HG02981 (cell line): Measurements from ENCODE around the gene MIPOL1.
"Not testable (repeated sequence)": the region's sequence is repeated elsewhere in the genome, so short reads cannot be mapped to it uniquely, and the experiment has no call there.

Experiments
- ATAC-seq: cut with Tn5 transposase; IDR thresholded peaks from one replicate; pipeline ENCODE4 v1.9.1; 2021; ENCODE audit warnings: mild to moderate bottlenecking, moderate library complexity; ENCODE audit not compliant: unreplicated experiment

MIPOL1 gene

DNA sequence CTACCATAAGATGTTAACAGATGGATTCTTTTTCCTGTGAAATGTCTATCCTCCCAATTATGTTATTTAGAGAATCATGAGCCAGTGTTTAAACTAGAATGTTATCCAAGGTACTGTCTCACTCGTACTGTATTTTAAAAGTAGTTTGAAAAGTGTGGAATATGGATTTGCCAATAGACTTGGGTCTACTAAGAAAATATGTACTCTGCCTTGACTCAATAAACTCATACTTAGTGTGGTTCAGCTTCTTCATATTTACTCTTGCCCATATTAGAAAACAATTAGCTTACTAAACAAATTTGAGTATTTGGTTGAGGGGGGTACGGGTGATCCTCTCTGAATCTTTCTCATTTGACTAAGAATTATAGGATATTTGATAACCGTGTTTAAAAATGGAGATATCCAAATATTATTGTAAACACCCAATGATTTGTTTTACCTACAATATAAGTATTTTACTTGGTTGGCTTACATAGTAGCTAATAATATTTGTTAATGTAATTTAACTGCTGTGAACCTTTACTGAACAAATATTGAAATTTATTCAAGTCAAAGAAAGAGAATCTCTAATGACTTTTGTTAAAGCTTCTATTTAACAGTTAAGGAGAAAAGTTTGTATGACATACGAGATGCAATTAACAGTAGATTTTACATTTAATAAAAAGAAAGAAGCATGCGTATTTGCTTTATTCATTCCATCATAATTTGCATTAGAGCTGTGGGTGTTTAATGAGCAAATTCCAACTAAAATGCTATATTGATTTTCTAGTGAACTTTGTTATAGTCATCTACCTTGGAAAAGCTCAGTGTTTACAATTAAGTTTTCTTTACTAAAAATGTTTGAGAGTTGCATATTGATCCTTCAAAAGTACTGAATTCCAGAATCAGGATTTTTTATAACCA lies 81.2 kb downstream of the MIPOL1 start:
- ATAC-seq, result no peak

GRCh38 chr14:37279818-37280217 lies 82.1 kb downstream of the MIPOL1 start:
- ATAC-seq, result no peak

GRCh38 chr14:37284760-37285159 lies 87.0 kb downstream of the MIPOL1 start:
- no peak for ATAC-seq

GRCh38 chr14:37285220-37285619 lies 87.5 kb downstream of the MIPOL1 start:
- ATAC-seq, result no peak

DNA sequence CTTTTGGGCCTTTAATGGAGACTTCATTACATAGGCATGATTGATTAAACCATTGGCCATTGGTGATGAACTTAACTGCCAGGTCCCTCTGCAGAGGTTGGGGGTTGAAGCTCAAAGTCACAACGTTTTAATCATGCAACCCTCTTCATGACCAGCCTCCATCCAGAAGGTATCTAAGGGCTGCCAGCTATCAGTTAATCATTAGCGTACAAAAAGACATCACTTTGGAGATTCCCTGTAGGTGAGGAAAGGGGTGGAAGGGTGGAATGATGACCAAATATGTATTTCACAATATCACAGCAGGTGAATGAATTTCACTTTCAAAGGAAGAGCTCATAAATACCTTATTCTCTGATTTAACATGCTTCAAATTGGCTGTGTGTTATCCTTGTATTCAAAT lies 92.0 kb downstream of the MIPOL1 start:
- no peak for ATAC-seq

DNA sequence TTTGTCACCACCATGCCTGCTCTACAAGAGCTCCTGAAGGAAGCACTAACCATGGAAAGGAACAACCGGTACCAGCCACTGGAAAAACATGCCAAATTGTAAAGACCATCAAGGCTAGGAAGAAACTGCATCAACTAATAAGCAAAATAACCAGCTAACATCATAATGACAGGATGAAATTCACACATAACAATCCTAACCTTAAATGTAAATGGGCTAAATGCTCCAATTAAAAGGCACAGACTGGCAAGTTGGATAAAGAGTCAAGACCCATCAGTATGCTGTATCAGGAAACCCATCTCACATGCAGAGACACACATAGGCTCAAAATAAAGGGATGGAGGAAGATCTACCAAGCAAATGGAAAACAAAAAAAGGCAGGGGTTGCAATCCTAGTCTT lies 97.5 kb downstream of the MIPOL1 start:
- ATAC-seq, result not testable (repeated sequence)

- ATAC-seq, result no peak
These were observed 113.5 kb downstream of the MIPOL1 start for GRCh38 chr14:37311252-37311651.

- ATAC-seq, result no peak
These were observed 121.2 kb downstream of the MIPOL1 start for GRCh38 chr14:37318938-37319337.

DNA sequence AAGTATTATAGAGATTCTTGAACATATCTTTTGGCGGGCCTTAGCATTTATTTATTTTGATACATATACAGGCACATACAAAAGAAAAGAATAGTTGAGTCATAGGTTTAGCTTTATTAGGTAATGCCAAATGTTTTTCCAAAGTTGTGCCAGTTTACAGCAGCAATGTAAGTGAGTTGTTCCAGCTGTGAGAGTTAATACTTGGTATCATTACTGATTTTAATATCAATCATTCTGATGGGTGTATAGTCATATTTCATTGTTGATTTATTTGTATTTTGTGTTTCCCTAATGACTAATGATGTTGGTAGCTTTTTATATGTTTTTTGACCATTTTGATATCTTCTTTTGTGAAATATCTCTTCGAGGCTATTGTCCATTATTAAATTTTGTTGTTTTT lies 122.4 kb downstream of the MIPOL1 start:
- no peak for ATAC-seq

GRCh38 chr14:37325332-37325731 lies 127.6 kb downstream of the MIPOL1 start:
- ATAC-seq, result no peak

DNA sequence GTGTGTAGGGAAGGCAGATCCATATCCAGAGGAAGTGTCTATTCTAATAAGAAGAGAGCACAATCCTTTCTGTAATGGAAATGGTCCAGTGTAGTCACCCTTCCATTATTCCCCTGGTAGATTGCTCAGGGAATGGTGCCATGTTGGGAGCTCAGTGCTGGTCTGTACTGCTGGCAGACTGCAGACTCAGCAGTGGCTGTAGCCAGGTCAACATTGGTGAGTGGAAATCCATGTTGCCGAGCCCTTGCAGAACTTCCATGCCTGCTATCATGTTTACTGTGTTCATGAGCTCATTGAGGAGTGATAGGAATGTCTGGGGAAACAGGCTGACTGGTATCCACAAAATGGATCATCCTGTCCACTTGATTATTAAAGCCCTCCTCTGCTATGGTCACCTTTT lies 128.7 kb downstream of the MIPOL1 start:
- ATAC-seq, result no peak

DNA sequence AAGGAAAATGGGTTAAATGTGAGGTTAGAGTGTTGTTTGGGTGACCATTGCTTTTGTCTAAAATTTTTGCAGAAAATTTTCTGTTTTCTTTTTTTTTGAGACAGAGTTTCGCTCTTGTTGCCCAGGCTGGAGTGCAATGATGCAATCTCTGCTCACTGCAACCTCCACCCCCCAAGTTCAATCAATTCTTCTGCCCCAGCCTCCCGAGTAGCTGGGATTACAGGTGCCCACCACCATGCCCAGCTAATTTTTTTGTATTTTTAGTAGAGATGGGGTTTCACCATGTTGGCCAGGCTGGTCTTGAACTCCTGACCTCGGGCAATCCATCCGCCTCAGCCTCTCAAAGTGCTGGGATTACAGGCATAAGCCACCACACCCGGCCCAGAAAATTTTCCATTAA lies 130.2 kb downstream of the MIPOL1 start:
- not testable (repeated sequence) for ATAC-seq

- ATAC-seq, result no peak
These were observed 130.9 kb downstream of the MIPOL1 start for GRCh38 chr14:37328673-37329072.

DNA sequence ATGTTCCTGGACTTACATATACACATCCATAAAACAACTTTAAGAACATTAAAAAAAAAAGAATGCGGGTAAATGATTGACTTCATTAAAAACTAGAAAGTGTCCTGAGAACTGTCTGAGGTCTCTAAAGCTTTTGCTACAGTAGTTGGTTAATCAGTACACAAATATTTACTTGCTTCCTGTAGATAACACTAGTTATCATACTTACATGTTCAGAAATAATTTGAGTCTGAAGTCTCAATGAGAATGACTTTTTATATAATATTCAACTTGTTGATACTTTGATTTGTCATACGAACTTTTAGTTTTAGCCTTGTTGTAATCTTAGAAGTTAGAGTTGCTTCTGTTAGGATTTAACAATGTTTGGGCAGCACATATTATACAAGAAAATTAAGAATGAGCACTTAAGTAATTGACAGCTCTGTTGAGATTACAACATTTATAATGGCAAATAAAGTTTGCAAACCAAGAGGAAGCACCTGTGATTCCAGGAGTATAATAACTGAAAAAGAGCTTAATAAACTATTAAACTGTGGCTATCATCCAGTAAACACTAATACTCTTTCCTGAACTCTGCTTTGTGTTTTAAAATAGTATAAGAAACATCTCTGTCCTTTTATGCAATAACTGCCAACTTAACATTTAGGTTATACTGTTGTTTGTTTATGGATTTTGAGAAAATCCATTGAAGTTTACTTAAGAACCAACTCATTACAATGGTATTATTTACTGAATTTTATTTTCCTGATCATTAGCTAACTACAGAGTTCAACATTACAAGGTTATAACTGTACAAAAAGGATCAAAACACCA lies 131.7 kb downstream of the MIPOL1 start:
- no peak for ATAC-seq

GRCh38 chr14:37330910-37331309 lies 133.2 kb downstream of the MIPOL1 start:
- ATAC-seq, result no peak

- no peak for ATAC-seq
These were observed 142.6 kb downstream of the MIPOL1 start for GRCh38 chr14:37340353-37340752.

GRCh38 chr14:37343307-37344094 lies 145.8 kb downstream of the MIPOL1 start:
- no peak for ATAC-seq

GRCh38 chr14:37363661-37364060 lies 165.9 kb downstream of the MIPOL1 start:
- ATAC-seq, result no peak

DNA sequence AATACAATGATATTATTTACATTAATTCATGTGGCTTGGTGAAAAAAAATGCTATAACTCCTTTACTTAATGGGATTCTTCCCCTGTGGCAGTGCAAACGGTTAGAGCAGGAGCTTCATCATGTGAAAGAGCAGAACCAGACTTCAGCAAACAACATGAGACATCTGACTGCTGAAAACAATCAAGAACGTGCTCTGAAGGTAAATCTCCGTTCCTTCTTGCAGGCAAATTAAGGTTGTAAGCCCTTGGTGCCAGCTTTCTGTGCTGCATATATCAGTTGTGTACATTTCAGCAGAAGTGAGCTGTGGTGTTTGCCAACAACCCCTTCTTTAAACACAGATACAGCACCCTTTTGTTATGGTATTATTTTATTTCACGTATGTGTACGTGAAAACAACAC lies 171.7 kb downstream of the MIPOL1 start:
- no peak for ATAC-seq

DNA sequence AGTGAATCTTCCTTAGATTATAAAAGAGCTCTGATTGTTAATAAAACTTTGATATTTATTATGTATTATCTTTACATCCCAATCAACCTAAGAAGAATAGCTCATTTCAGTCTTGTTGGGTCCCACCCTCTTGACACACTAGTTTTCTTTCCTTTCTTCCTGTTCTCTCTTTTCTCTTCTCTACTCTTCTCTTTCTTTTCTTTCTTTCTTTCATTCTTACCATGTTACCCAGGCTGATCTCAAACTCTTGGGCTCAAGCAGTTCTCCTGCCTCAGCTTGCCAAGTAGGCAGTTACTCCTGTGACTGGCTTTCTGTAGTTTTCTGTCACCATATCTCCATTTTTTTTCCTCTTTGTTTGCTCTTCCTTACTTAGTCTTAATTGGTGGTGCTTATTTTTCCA lies 177.8 kb downstream of the MIPOL1 start:
- no peak for ATAC-seq

DNA sequence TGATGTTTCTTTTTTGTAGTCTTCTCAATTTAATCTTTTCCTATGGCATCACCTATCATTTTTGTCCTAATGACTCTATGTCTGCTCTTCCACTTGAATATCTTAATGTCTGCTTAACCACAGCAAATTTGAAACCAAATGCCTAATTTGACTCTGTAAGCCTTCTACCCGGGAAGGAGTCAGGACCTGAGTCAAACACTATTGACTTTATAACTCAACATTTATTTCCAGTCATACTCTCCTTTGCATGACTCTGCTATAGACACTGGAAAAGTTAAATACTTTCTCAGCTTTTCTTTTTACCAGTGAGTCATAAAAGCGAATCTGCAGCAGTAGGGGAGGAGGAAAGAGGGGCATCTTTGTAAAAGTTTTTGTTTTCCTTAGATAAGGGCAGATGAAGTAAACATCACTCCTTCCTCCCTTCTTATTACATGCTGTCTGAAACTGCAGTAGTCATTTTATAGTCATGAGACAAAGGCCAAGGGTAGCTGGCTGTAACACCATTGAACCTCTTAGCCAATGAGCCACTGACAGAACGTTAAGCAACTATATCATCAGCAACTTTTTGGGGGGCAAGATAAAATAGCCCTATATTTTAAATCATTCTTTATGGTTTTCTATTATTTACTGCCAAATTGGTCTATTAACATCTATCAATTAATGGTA lies 179.3 kb downstream of the MIPOL1 start:
- ATAC-seq, result no peak
